ENCODE results near the gene TMC7. TPM values are rescaled to one million over a fixed set of nuclear protein-coding genes. Genes with fewer than 3 reads are reported as not detected.

The TMC7 gene
- total and polyA plus RNA-seq, 2 of the 13 experiments (the other 11 are each of a cell fraction or from before 2014, with no cell fraction given), result 1.2 to 5.1 TPM

DNA sequence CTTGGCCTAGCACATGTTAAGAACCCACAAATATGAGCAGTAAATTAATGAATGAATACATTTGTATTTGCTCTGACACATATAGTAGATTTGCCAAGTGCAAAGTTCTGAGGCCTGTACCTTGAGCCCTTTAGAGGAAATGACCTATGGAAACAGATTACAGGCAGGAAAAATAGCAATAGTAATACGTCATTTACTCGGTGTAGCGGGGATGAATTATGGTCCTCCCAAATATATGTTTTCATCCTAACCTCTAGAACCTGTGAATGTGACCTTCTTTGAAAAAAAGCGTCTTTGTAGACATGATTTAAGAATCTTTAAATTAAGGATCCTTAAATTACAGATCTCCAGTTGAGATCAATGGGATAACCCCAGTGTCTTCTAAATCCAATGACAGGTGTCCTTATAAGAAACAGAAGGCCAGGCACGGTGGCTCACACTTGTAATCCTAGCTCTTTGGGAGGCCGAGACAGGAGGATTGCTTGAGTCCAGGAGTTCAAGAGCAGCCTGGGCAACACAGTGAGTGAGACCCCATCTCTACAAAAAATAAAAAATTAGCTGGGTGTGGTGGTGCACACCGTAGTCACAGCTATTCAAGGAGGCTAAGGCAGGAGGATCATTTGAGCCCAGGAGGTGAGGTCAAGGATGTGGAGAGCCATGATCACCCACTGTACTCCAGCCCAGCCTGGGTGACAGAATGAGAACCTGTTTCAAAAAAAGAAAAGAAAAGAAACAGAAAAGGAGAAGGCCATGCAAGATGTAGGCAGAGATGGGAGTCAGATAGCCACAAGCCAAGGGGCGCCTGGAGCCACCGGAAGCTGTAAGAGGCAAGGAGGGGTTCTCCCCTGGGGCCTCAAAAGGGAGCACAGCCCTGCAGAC lies 124.9 kb downstream of the TMC7 start (continued):
- TF ChIP-seq NCOA2 (CRISPR knock-in tag; IDR thresholded peaks at IDR 0.05) (peak; percentile 70), TFE3 (CRISPR knock-in tag; IDR thresholded peaks at IDR 0.05) (no peak), POLR2A (IDR thresholded peaks at IDR 0.05; ENCODE audit: insufficient read depth in 1 of 2, low read depth in 2 of 2, low read length in 2 of 2) (0 out of 4 replicates have a peak, but pooled peaks of 1 of the 2 experiments have one; percentile 20), ZBTB7A (CRISPR knock-in tag; IDR thresholded peaks at IDR 0.05) (no peak), SRSF9 (IDR thresholded peaks at IDR 0.05; ENCODE audit: borderline replicate concordance, insufficient read depth, low read depth, low read length, poor library complexity, severe bottlenecking) (no peak), ZNF652 (CRISPR knock-in tag; IDR thresholded peaks at IDR 0.05; ENCODE audit: borderline replicate concordance, low read depth) (no peak), ZNF782 (CRISPR knock-in tag; IDR thresholded peaks at IDR 0.05; ENCODE audit: borderline replicate concordance) (no peak; the same call in 1 of the 2 replicates), SOX13 (IDR thresholded peaks at IDR 0.05) (no peak), SOX13 (CRISPR knock-in tag; conservative IDR thresholded peaks at IDR 0.05 in 1 of 2, IDR thresholded peaks at IDR 0.05 in 1 of 2) (peak in 1 of 2 experiments; percentile 52; a peak in 1 of 4 replicates), MBNL3 (CRISPR knock-in tag; conservative IDR thresholded peaks at IDR 0.05) (no peak), ZNF687 (CRISPR knock-in tag; IDR thresholded peaks at IDR 0.05) (no peak; the same call in 1 of the 2 replicates), GATA4 (IDR thresholded peaks at IDR 0.05; ENCODE audit: borderline replicate concordance, low read depth) (0 out of 2 replicates have a peak, but pooled peaks have one; percentile 7), ARID3A (IDR thresholded peaks at IDR 0.05; ENCODE audit: low read depth, low read length) (peak; percentile 91), MZF1 (CRISPR knock-in tag; IDR thresholded peaks at IDR 0.05; ENCODE audit: borderline replicate concordance) (no peak), ZNF20 (CRISPR knock-in tag; IDR thresholded peaks at IDR 0.05) (no peak), LBX2 (CRISPR knock-in tag; IDR thresholded peaks at IDR 0.05; ENCODE audit: borderline replicate concordance) (no peak), ZNF781 (CRISPR knock-in tag; IDR thresholded peaks at IDR 0.05; ENCODE audit: borderline replicate concordance, not compliant biosample characterization) (peak; percentile 61), ETV5 (CRISPR knock-in tag; IDR thresholded peaks at IDR 0.05; ENCODE audit: borderline replicate concordance) (peak; percentile 72), ZNF256 (CRISPR knock-in tag; conservative IDR thresholded peaks at IDR 0.05) (no peak), ELF1 (CRISPR knock-in tag; IDR thresholded peaks at IDR 0.05) (peak; percentile 8; the same call in 1 of the 2 replicates), ZNF773 (CRISPR knock-in tag; IDR thresholded peaks at IDR 0.05; ENCODE audit: borderline replicate concordance) (no peak)
